ENCODE data around the gene ZNF816.
"Not testable (repeated sequence)": the region's sequence is repeated elsewhere in the genome, so short reads cannot be mapped to it uniquely, and the experiment has no call there.

The ZNF816 gene

GRCh38 chr19:52936151-52936953, 26.3 kb downstream of the ZNF816 start:
- peak in 1 of 56 donors; percentile 7 for DNase-seq

- DNase-seq, result peak in 1 of 56 donors; percentile 3
Measured at GRCh38 chr19:52935434-52935833, 27.2 kb downstream of the ZNF816 start.

DNA sequence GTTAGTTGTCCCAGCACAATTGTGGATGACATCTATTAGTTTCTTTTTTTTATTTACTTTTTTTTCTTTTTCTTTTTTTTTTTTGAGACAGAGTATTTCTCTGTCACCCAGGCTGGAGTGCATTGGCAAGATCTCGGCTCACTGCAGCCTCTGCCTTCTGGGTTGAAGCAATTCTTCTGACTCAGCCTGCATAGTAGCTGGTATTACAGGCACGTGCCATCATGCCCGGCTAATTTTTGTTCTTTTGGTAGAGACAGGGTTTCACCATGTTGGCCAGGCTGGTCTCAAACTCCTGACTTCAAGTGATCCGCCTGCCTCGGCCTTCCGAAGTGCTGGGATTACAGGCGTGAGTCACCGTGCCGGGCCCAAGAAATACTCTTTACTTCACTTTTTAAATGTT, 38.0 kb downstream of the ZNF816 start:
- not testable (repeated sequence) for DNase-seq

DNA sequence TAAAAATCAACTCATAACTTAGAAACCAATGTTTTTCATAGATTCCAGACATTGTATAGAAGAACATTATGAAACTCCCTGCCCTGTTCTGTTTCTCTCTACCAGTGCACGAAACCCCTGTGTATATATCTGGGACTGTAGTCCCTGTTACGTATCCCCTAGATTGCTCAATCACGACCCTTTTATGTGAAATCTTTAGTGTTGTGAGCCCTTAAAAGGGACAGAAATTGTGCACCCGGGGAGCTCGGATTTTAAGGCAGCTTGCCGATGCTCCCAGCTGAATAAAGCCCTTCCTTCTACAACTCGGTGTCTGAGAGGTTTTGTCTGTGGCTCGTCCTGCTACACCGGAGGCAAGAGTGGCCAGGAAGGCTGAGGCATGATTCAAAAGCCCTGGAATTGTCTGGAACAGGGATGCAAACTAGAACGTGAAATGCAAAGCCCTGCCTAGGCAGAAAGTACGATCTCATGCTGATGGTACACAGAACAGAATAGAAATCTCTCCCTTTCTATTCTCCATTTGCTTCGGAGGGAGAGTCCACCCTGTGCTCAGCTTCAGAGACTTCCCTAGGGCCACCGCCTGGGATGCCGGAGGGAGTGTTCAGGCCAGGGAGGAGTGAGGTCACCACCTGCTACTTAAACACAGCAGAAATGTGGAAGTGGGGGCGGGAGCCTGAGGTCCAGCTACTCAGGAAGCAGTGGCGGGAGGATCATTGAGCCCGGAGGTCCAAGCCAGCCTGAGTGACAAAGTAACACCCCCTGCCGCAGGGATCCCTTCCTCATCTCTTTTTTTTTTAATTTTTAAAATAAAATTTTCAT, 38.7 kb downstream of the ZNF816 start:
- peak in 19 of 56 donors; percentile 3 to 31 (median 8) for DNase-seq

- peak in 50 of 56 donors; percentile 3 to 82 (median 52) for DNase-seq
Measured at GRCh38 chr19:52922841-52923777, 39.6 kb downstream of the ZNF816 start, which contains the start of gene ZNF888. Gene ZNF888 (minus strand): TSS chr19:52923428. CDS start chr19:52917873, 5,555 bp downstream.

GRCh38 chr19:52917531-52917930, 45.1 kb downstream of the ZNF816 start:
- no peak for DNase-seq

GRCh38 chr19:52910648-52911047, 52.0 kb downstream of the ZNF816 start:
- DNase-seq, result no peak

- DNase-seq, result not testable (repeated sequence)
Measured at GRCh38 chr19:52904052-52904780, 58.5 kb downstream of the ZNF816 start.

GRCh38 chr19:52901842-52902241, 60.8 kb downstream of the ZNF816 start:
- no peak for DNase-seq
